MCF 10A (cell line): Measurements from ENCODE around the gene ADAT2. TPM values are rescaled to one million over a fixed set of nuclear protein-coding genes. Genes with fewer than 3 reads are reported as not detected.

ENCODE experiments used
- BruUV-seq: library from RNA; stranded (reverse); fragments of 400-500 nt; replicated peaks from 2 replicates; lab custom pipeline; 2021; lab: Mats Ljungman, UMichigan
- CTCF ChIA-PET: fragments of 300-600 bp; sonication (Branson Sonifier 250); formaldehyde crosslinking; extraction: SDS; loops from one replicate; lab custom pipeline; 2021; ENCODE audit warnings: antibody characterized with exemption, inconsistent platforms; lab: Yijun Ruan, JAX
- POLR2A ChIA-PET: fragments of 300-600, 350-650 bp; sonication (Branson Sonifier 250); formaldehyde crosslinking; extraction: SDS; loops from one replicate; lab custom pipeline; 2020; ENCODE audit warnings: antibody characterized with exemption, inconsistent platforms; lab: Yijun Ruan, JAX
- DNase-seq: peaks from one replicate; pipeline ENCODE4 v3.0.0-alpha.2; 2018; ENCODE audit not compliant: unreplicated experiment
- H3K27ac Mint-ChIP-seq: one replicate; pipeline ENCODE4 v1.8.0; 2022; ENCODE audit warnings: mild to moderate bottlenecking, low read depth, mixed read lengths; ENCODE audit not compliant: unreplicated experiment
- H3K27me3 Mint-ChIP-seq: one replicate; pipeline ENCODE4 v1.8.0; 2022; ENCODE audit warnings: mixed read lengths; ENCODE audit not compliant: insufficient read depth, unreplicated experiment
- H3K36me3 Mint-ChIP-seq: one replicate; pipeline ENCODE4 v1.8.0; 2022; ENCODE audit warnings: mild to moderate bottlenecking, moderate library complexity, mixed read lengths; ENCODE audit not compliant: insufficient read depth, unreplicated experiment
- H3K4me1 Mint-ChIP-seq: one replicate; pipeline ENCODE4 v1.8.0; 2022; ENCODE audit warnings: mixed read lengths; ENCODE audit not compliant: insufficient read depth, unreplicated experiment
- H3K4me3 Mint-ChIP-seq: one replicate; pipeline ENCODE4 v1.8.0; 2022; ENCODE audit warnings: mild to moderate bottlenecking, moderate library complexity, mixed read lengths; ENCODE audit not compliant: unreplicated experiment
- H3K9me3 Mint-ChIP-seq: one replicate; pipeline ENCODE4 v1.8.0; 2022; ENCODE audit warnings: mixed read lengths; ENCODE audit not compliant: unreplicated experiment
- intact Hi-C: fragments of 100-400 bp; cut with micrococcal nuclease; formaldehyde crosslinking; loops from 2 replicates; pipeline ENCODE4 v1.14.1; 2022
- total RNA-seq: library from RNA; stranded (reverse); gene quantifications from 2 replicates; pipeline ENCODE4 v1.2.3, GENCODE V29; 2022
- TF ChIP-seq, protein P1 (sequence below): fragments of 200-600 bp; IDR thresholded peaks from one replicate; pipeline ENCODE4 v1.8.0; 2022; ENCODE audit warnings: antibody characterized with exemption, mild to moderate bottlenecking; ENCODE audit not compliant: unreplicated experiment

ADAT2 gene
- total RNA-seq, 1 experiment from 2014 or later, result 27.7 TPM

DNA sequence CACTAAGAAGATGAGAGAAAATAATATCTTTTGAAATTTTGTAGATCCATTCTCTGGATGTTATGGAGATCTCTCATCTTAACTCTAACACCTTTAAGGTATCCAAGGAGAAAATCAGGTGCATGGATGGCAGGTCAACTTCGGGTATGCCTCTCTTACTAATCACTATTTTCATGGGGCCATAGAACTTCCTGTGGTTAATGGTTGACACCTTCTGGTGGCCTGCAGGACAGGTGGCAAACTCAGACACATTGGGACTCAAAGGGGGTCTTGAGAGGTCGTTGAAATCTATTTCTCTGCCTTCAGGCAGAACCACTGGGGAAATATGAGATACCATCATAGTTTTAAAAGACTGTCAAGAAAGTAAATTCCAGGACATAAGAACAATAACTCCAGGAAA is 76.5 kb downstream of the ADAT2 start:
- Mint-ChIP-seq H3K27me3 (no peaks in the 10 kb centered on the region), H3K9me3 (peaks cover 14% of the 10 kb centered on the region), H3K4me3 (no peak overlapping the region), H3K36me3 (no peaks in the 10 kb centered on the region), H3K27ac (no peak overlapping the region), H3K4me1 (no peaks in the 10 kb centered on the region)
- ChIA-PET POLR2A (interaction anchor here (0.8 to 1.0 kb wide), 2 partner anchors 10 to 23 kb away, joined by 3 to 5 read pairs; no protein-coding TSS in a partner anchor), CTCF (interaction anchor here (0.6 kb wide), 2 partner anchors 75 to 392 kb away, joined by 3 to 7 read pairs; no protein-coding TSS in a partner anchor)
- TF ChIP-seq, protein P1, sequence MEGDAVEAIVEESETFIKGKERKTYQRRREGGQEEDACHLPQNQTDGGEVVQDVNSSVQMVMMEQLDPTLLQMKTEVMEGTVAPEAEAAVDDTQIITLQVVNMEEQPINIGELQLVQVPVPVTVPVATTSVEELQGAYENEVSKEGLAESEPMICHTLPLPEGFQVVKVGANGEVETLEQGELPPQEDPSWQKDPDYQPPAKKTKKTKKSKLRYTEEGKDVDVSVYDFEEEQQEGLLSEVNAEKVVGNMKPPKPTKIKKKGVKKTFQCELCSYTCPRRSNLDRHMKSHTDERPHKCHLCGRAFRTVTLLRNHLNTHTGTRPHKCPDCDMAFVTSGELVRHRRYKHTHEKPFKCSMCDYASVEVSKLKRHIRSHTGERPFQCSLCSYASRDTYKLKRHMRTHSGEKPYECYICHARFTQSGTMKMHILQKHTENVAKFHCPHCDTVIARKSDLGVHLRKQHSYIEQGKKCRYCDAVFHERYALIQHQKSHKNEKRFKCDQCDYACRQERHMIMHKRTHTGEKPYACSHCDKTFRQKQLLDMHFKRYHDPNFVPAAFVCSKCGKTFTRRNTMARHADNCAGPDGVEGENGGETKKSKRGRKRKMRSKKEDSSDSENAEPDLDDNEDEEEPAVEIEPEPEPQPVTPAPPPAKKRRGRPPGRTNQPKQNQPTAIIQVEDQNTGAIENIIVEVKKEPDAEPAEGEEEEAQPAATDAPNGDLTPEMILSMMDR, result no peak
- no peak for DNase-seq
- no TSS peak for BruUV-seq
- intact Hi-C loops, result no loop called here

Other genes with a start within 250 kb of the ADAT2 start
- 19.8 and 24.3 TPM in 2 replicates for gene PEX3, start 110 bp upstream of the ADAT2 start, total RNA-seq
- gene FUCA2, start 61.0 kb upstream of the ADAT2 start, total RNA-seq, result 54.8 and 62.2 TPM in 2 replicates
- gene PHACTR2, start 227.3 kb upstream of the ADAT2 start, total RNA-seq, result 30.0 and 34.4 TPM in 2 replicates